Esophagus muscularis mucosa (tissue), 4 donors: ENCODE data around the gene SLC25A24.

Experiments used
- EP300 ChIP-seq: sonication (generic); formaldehyde crosslinking; IDR thresholded peaks from one replicate; pipeline ENCODE4 v1.6.1; 2017; ENCODE audit warnings: antibody characterized with exemption
- POLR2A ChIP-seq: fragments of 450-650 bp; IDR thresholded peaks from one replicate; pipeline ENCODE4 v1.6.1; 2017; ENCODE audit warnings: antibody characterized with exemption, moderate library complexity, mild to moderate bottlenecking, low read depth
- POLR2AphosphoS5 ChIP-seq, 2 donors: sonication (generic); formaldehyde crosslinking; IDR thresholded peaks; one replicate each; pipeline ENCODE4 v1.6.1; 2017; ENCODE audit warnings: antibody characterized with exemption in 2 of 2
- TF ChIP-seq, protein P1 (sequence below), 3 experiments: fragments of 200-600 bp in 2 of 3; fragments of 450-650 bp in 1 of 3; sonication (generic) in 2 of 3; IDR thresholded peaks; one replicate each; pipeline ENCODE4 v1.5.1; 2017 to 2019; ENCODE audit warnings: antibody characterized with exemption in 3 of 3, mild to moderate bottlenecking in 2 of 3, moderate library complexity in 1 of 3

DNA sequence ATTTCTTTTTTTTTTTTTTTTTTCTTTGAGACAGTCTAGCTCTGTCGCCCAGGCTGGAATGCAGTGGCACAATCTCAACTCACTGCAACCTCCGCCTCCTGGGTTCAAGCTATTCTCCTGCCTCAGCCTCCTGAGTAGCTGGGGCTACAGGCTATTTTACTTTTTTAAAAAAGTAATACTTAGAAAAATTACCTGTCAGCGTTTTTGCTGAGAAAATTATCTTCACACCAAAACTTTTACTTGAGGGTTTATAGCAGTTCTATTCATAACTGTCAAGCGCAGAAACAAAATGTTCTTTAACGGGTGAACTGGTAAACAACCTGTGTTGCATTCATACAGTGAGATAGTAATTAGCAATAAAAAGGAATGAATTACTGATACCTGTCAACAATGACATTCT lies 1.5 kb upstream of the SLC25A24 start:
- TF ChIP-seq, protein P1, sequence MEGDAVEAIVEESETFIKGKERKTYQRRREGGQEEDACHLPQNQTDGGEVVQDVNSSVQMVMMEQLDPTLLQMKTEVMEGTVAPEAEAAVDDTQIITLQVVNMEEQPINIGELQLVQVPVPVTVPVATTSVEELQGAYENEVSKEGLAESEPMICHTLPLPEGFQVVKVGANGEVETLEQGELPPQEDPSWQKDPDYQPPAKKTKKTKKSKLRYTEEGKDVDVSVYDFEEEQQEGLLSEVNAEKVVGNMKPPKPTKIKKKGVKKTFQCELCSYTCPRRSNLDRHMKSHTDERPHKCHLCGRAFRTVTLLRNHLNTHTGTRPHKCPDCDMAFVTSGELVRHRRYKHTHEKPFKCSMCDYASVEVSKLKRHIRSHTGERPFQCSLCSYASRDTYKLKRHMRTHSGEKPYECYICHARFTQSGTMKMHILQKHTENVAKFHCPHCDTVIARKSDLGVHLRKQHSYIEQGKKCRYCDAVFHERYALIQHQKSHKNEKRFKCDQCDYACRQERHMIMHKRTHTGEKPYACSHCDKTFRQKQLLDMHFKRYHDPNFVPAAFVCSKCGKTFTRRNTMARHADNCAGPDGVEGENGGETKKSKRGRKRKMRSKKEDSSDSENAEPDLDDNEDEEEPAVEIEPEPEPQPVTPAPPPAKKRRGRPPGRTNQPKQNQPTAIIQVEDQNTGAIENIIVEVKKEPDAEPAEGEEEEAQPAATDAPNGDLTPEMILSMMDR (IDR thresholded peaks at IDR 0.05), result no peak
- TF ChIP-seq POLR2A (no peak), POLR2AphosphoS5 (IDR thresholded peaks at IDR 0.05) (no peak), EP300 (no peak)
